Measurements from ENCODE around the gene SMG9. TPM values are rescaled to one million over a fixed set of nuclear protein-coding genes. Genes with fewer than 3 reads are reported as not detected.
A peak's percentile ranks its signal among the peaks of the same experiment; 100 is the strongest.

Gene SMG9
- total RNA-seq, 1 donor from 2014 or later, result 87.6 TPM

DNA sequence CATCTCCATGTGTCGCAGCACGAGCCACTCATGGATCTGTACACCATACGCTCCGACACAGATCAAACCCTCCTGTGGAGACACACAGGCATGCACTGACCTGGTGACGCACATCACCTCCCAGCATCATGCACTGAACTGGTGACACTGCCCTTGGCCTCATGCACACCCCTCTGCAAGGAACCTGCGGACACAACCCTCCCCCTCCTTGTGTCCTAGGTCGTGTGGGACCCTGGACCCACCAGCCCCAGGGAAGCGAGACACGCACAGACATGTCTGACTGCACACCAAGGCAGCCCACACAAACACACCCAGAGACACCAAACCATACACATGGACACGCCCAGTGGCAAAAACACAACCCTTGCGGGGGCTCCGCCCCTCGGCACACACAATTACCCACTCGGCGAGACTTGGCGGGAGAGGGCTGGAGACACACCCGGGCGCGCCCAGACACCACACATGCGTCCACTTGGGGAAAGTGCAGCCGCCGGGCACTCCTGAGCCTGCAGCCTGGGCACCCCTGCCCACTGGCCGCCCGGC is 28.0 kb upstream of the SMG9 start:
- no peak for DNase-seq (ENCODE audit: low read depth, low spot score)
- H3K9me3 Mint-ChIP-seq, result no peaks in the 10 kb centered on the region
- H3K4me3 Mint-ChIP-seq, result no peak overlapping the region
- H3K27ac Mint-ChIP-seq (ENCODE audit: unreplicated experiment), result no peak overlapping the region
- H3K27me3 Mint-ChIP-seq (ENCODE audit: low read depth), result peaks cover 17% of the 10 kb centered on the region
- TF ChIP-seq CTCF (conservative IDR thresholded peaks at IDR 0.05), result no peak
- H3K4me1 Mint-ChIP-seq, result peaks cover 54% of the 10 kb centered on the region
- no peaks in the 10 kb centered on the region for H3K36me3 Mint-ChIP-seq (ENCODE audit: low read depth)

DNA sequence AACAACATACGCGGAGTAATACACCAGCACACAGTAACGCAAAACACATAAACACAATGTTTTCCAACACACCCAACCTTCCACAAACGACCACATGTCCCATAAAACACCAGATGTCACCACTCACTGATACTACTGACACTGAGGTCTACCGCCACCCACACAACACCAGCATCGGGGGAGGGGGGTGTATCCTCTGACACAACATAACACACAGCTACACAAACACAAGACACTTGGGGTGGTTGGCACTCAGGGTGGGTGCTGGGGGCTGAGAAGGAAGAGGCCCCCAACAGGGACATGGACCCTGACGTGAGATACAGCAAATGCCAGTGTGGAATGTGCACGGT is 27.5 kb upstream of the SMG9 start:
- no peaks in the 10 kb centered on the region for H3K36me3 Mint-ChIP-seq (ENCODE audit: low read depth)
- no peaks in the 10 kb centered on the region for H3K9me3 Mint-ChIP-seq
- no peak overlapping the region for H3K27ac Mint-ChIP-seq (ENCODE audit: unreplicated experiment)
- peaks cover 58% of the 10 kb centered on the region for H3K4me1 Mint-ChIP-seq
- DNase-seq (ENCODE audit: low read depth, low spot score), result no peak
- peaks cover 18% of the 10 kb centered on the region for H3K27me3 Mint-ChIP-seq (ENCODE audit: low read depth)
- H3K4me3 Mint-ChIP-seq, result no peak overlapping the region
- no peak for TF ChIP-seq CTCF (conservative IDR thresholded peaks at IDR 0.05)

- Mint-ChIP-seq H3K36me3 (ENCODE audit: low read depth) (no peaks in the 10 kb centered on the region), H3K4me1 (peaks cover 62% of the 10 kb centered on the region), H3K9me3 (no peaks in the 10 kb centered on the region), H3K4me3 (no peak overlapping the region), H3K27ac (ENCODE audit: unreplicated experiment) (no peak overlapping the region), H3K27me3 (ENCODE audit: low read depth) (peaks cover 20% of the 10 kb centered on the region)
- no peak for TF ChIP-seq CTCF (conservative IDR thresholded peaks at IDR 0.05)
- no peak for DNase-seq (ENCODE audit: low read depth, low spot score)
Observed at GRCh38 chr19:43781630-43782310, 27.0 kb upstream of the SMG9 start.

DNA sequence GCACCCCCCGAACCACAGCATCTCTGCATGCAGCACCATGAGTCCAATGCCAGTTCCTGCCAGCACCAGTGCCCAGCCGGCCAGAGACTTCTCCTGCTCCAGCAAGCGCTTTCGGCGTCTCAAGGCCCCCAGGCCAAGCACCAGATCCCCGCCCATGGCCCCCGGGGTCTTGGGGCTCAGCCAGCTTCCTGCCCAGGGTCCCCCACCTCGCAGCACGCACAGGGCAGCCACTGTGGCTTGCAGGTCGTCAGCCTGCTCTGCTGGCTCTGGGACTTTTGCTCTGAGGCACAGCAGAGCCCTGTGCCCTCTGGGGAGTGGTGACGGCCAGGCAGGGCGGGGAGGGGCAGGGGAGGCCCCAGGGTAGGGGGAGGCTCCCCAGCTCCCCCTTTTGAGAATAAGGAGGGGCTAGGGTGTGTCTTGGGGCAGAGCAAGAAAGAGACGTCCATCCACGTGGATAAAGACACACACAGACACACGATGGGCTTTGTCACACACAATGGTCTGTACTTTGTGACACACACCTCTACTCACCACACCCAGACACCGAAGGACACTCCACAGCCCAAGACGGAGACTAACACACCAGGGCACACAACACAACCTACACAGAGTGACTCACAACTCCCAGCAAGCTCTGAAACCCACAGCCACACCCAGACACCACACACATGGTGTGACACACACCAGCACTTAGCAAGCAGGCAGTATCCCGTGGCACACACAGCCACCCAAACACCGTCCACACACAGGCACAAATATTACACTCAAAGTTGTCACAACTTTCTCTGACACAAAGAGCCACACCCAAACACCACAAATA is 26.2 kb upstream of the SMG9 start, which contains the start of gene KCNN4:
Gene KCNN4, minus strand, starts transcription at position 268 of the 820 bp plus-strand sequence. Its CDS starts 112 bp downstream, at position 156.
- Mint-ChIP-seq H3K9me3 (no peaks in the 10 kb centered on the region), H3K36me3 (ENCODE audit: low read depth) (no peaks in the 10 kb centered on the region), H3K27ac (ENCODE audit: unreplicated experiment) (peak within 1 kb of the TSS; percentile 10), H3K4me3 (no peak within 1 kb of the TSS), H3K4me1 (peaks cover 67% of the 10 kb centered on the region), H3K27me3 (ENCODE audit: low read depth) (peaks cover 22% of the 10 kb centered on the region)
- no peak for TF ChIP-seq CTCF (conservative IDR thresholded peaks at IDR 0.05)
- no peak for DNase-seq (ENCODE audit: low read depth, low spot score)

DNA sequence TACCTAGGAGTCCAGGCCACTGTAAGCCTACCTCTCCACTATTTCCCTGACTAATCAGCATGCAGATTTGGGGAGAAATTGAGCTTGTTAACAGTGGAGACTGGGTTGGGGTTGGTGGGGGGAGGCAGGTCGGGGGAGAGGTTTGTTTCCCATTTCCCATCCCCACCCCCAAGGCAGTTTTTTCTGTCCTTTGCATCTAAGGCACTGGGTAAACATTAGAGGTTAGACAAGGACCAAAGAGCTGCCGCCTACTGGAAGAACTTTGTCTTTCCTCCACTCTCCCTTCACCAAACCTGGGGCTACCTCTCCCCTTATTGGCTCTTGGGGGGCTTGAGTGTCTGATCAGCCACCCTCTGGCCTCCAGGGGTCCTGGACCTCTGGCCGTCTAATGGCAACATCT is 25.1 kb upstream of the SMG9 start:
- no peaks in the 10 kb centered on the region for H3K36me3 Mint-ChIP-seq (ENCODE audit: low read depth)
- no peak for DNase-seq (ENCODE audit: low read depth, low spot score)
- H3K4me1 Mint-ChIP-seq, result peaks cover 69% of the 10 kb centered on the region
- no peak overlapping the region for H3K27ac Mint-ChIP-seq (ENCODE audit: unreplicated experiment)
- H3K4me3 Mint-ChIP-seq, result no peak overlapping the region
- H3K9me3 Mint-ChIP-seq, result no peaks in the 10 kb centered on the region
- TF ChIP-seq CTCF (conservative IDR thresholded peaks at IDR 0.05), result no peak
- H3K27me3 Mint-ChIP-seq (ENCODE audit: low read depth), result peaks cover 28% of the 10 kb centered on the region

Data from neural crest cell (in vitro differentiated cells).